Neural cell (in vitro differentiated cells): Measurements from ENCODE around the gene PRR30. TPM values are rescaled to one million over a fixed set of nuclear protein-coding genes. Genes with fewer than 3 reads are reported as not detected.

Experiments used
- H2AFZ ChIP-seq: fragments of 200-600, 300-800 bp; sonication (generic), shearing (Covaris generic); 2 replicates; pipeline ENCODE4 v1.6.0; 2014; ENCODE audit warnings: low read depth, mild to moderate bottlenecking, antibody characterized with exemption, low read length, moderate library complexity
- H3F3A ChIP-seq: fragments of 200-600 bp; shearing (Covaris generic); 2 replicates; pipeline ENCODE4 v1.6.1; 2016; ENCODE audit warnings: mild to moderate bottlenecking, moderate library complexity, mixed read lengths, antibody characterized with exemption, low read length; ENCODE audit not compliant: insufficient read depth, poor library complexity, severe bottlenecking
- H3K27ac ChIP-seq: fragments of 200-600, 300-800 bp; sonication (generic), shearing (Covaris generic); 2 replicates; pipeline ENCODE4 v1.5.1; 2014; ENCODE audit warnings: mild to moderate bottlenecking, low read length, moderate library complexity
- H3K27me3 ChIP-seq: fragments of 300-800, 200-600 bp; sonication (generic), shearing (Covaris generic); 2 replicates; pipeline ENCODE4 v1.6.0; 2014; ENCODE audit warnings: mild to moderate bottlenecking, low read depth, low read length, moderate library complexity; ENCODE audit not compliant: insufficient read depth
- H3K36me3 ChIP-seq: fragments of 300-800, 200-600 bp; sonication (generic), shearing (Covaris generic); 2 replicates; pipeline ENCODE4 v1.5.1; 2014; ENCODE audit warnings: mild to moderate bottlenecking, antibody characterized with exemption, low read length, moderate library complexity; ENCODE audit not compliant: insufficient read depth
- H3K4me2 ChIP-seq: fragments of 300-800, 200-600 bp; sonication (generic), shearing (Covaris generic); 2 replicates; pipeline ENCODE4 v1.6.0; 2014; ENCODE audit warnings: mild to moderate bottlenecking, low read length
- H3K4me3 ChIP-seq: fragments of 300-800, 200-600 bp; sonication (generic), shearing (Covaris generic); 2 replicates; pipeline ENCODE4 v1.5.1; 2014; ENCODE audit warnings: mild to moderate bottlenecking, low read length, moderate library complexity
- H3K79me2 ChIP-seq: fragments of 200-600 bp; shearing (Covaris generic); replicated peaks from 2 replicates; pipeline ENCODE4 v1.6.0; 2014; ENCODE audit warnings: mild to moderate bottlenecking, low read length, moderate library complexity; ENCODE audit not compliant: insufficient read depth
- H3K9ac ChIP-seq: fragments of 300-800, 200-600 bp; sonication (generic), shearing (Covaris generic); 2 replicates; pipeline ENCODE4 v1.6.1; 2016; ENCODE audit warnings: mild to moderate bottlenecking, low read length, mixed read lengths
- H3K9me2 ChIP-seq: fragments of 200-600 bp; shearing (Covaris generic); 2 replicates; pipeline ENCODE4 v1.6.1; 2016; ENCODE audit warnings: mild to moderate bottlenecking, low read length, mixed read lengths; ENCODE audit not compliant: insufficient read depth
- H3K9me3 ChIP-seq: fragments of 200-600, 300-800 bp; sonication (generic), shearing (Covaris generic); 2 replicates; pipeline ENCODE4 v1.6.1; 2016; ENCODE audit warnings: mild to moderate bottlenecking, mixed run types, low read length, moderate library complexity, mixed read lengths
- H4K20me1 ChIP-seq: fragments of 200-600 bp; shearing (Covaris generic); 2 replicates; pipeline ENCODE4 v1.6.1; 2016; ENCODE audit warnings: mild to moderate bottlenecking, mixed run types; ENCODE audit not compliant: insufficient read depth
- CTCF ChIP-seq: fragments of 450-650 bp; IDR thresholded peaks from 2 replicates; pipeline ENCODE4 v1.5.1; 2014; ENCODE audit warnings: antibody characterized with exemption, mild to moderate bottlenecking, moderate library complexity; ENCODE audit not compliant: poor library complexity, severe bottlenecking
- EP300 ChIP-seq: fragments of 450-650 bp; conservative IDR thresholded peaks from 2 replicates; pipeline ENCODE4 v1.6.1; 2014; ENCODE audit warnings: antibody characterized with exemption, mild to moderate bottlenecking, moderate library complexity; ENCODE audit not compliant: poor library complexity, severe bottlenecking
- EZH2 ChIP-seq: fragments of 200-600, 300-800 bp; shearing (Covaris generic), sonication (generic); IDR thresholded peaks from 2 replicates; pipeline ENCODE4 v1.6.1; 2014; ENCODE audit warnings: antibody characterized with exemption, low read length, borderline replicate concordance, mild to moderate bottlenecking; ENCODE audit not compliant: insufficient read depth, poor library complexity, severe bottlenecking
- MXI1 ChIP-seq: fragments of 450-650 bp; conservative IDR thresholded peaks from 2 replicates; pipeline ENCODE4 v1.6.1; 2014; ENCODE audit warnings: antibody characterized with exemption, mild to moderate bottlenecking; ENCODE audit not compliant: poor library complexity, severe bottlenecking
- POLR2AphosphoS5 ChIP-seq: IDR thresholded peaks from 2 replicates; pipeline ENCODE4 v1.6.1; 2012
- RAD21 ChIP-seq: fragments of 450-650 bp; conservative IDR thresholded peaks from 2 replicates; pipeline ENCODE4 v1.6.1; 2014; ENCODE audit warnings: antibody characterized with exemption, mild to moderate bottlenecking, moderate library complexity
- REST ChIP-seq: IDR thresholded peaks from 2 replicates; pipeline ENCODE4 v1.6.1; 2012; ENCODE audit warnings: borderline replicate concordance
- SMC3 ChIP-seq: fragments of 450-650 bp; conservative IDR thresholded peaks from 2 replicates; pipeline ENCODE4 v1.6.1; 2014; ENCODE audit warnings: antibody characterized with exemption, mild to moderate bottlenecking, moderate library complexity; ENCODE audit not compliant: poor library complexity
- TAF1 ChIP-seq: IDR thresholded peaks from 2 replicates; pipeline ENCODE4 v1.6.1; 2012; ENCODE audit warnings: low read depth
- polyA plus RNA-seq: library from polyadenylated mRNA; depleted of rRNA; stranded (reverse); fragments of >200 nt; gene quantifications from 2 replicates; pipeline ENCODE4 v1.2.3, GENCODE V29; 2014

Gene PRR30
- polyA plus RNA-seq, 1 donor from 2014 or later = not detected

GRCh38 chr2:27118525-27119329, 20.5 kb downstream of the PRR30 start, which contains the start of gene CGREF1:
Gene CGREF1, minus strand, starts transcription at chr2:27119128. Its CDS starts 14,762 bp downstream, at chr2:27104366.
- H3K4me3 ChIP-seq = peak within 1 kb of the TSS; percentile 83
- H4K20me1 ChIP-seq = no peaks in the 10 kb centered on the region
- H3K27me3 ChIP-seq = peaks cover 25% of the 10 kb centered on the region
- no peaks in the 10 kb centered on the region for H3F3A ChIP-seq
- no peak for TF ChIP-seq TAF1
- peak; percentile 57 for TF ChIP-seq REST
- TF ChIP-seq MXI1 = peak; percentile 90
- TF ChIP-seq POLR2AphosphoS5 = peak; percentile 53
- no peaks in the 10 kb centered on the region for H3K9me2 ChIP-seq
- no peaks in the 10 kb centered on the region for H3K9me3 ChIP-seq
- no peak within 1 kb of the TSS for H3K27ac ChIP-seq
- no peaks in the 10 kb centered on the region for H3K36me3 ChIP-seq
- H3K79me2 ChIP-seq = no peaks in the 10 kb centered on the region
- H2AFZ ChIP-seq = peak within 1 kb of the TSS; percentile 60
- peak within 1 kb of the TSS; percentile 60 for H3K9ac ChIP-seq
- peak within 1 kb of the TSS; percentile 65 for H3K4me2 ChIP-seq

- Histone ChIP-seq H3F3A (no peaks in the 10 kb centered on the region), H3K4me3 (peak overlapping the region; percentile 83), H3K9ac (peak overlapping the region; percentile 60), H3K27ac (no peak overlapping the region), H2AFZ (peak overlapping the region; percentile 60), H4K20me1 (no peaks in the 10 kb centered on the region), H3K9me3 (no peaks in the 10 kb centered on the region), H3K79me2 (no peaks in the 10 kb centered on the region), H3K27me3 (peaks cover 23% of the 10 kb centered on the region), H3K36me3 (no peaks in the 10 kb centered on the region), H3K4me2 (peak overlapping the region; percentile 65), H3K9me2 (no peaks in the 10 kb centered on the region)
- no peak for TF ChIP-seq EZH2
- TF ChIP-seq CTCF = no peak
Observed at GRCh38 chr2:27117995-27118524, 21.1 kb downstream of the PRR30 start.

- Histone ChIP-seq H3K79me2 (no peaks in the 10 kb centered on the region), H3K9ac (no peak overlapping the region), H3K9me2 (no peaks in the 10 kb centered on the region), H3K36me3 (no peaks in the 10 kb centered on the region), H4K20me1 (no peaks in the 10 kb centered on the region), H3F3A (no peaks in the 10 kb centered on the region), H3K9me3 (no peaks in the 10 kb centered on the region), H3K27me3 (peaks cover 19% of the 10 kb centered on the region), H3K4me3 (no peak overlapping the region), H3K4me2 (no peak overlapping the region), H2AFZ (no peak overlapping the region), H3K27ac (no peak overlapping the region)
- TF ChIP-seq POLR2AphosphoS5 (no peak), RAD21 (no peak), SMC3 (no peak), MXI1 (no peak), REST (no peak), CTCF (no peak), EP300 (no peak)
Observed at GRCh38 chr2:27115519-27115918, 23.7 kb downstream of the PRR30 start.
